Measurements from ENCODE around the gene RALA. TPM values are rescaled to one million over a fixed set of nuclear protein-coding genes. Genes with fewer than 3 reads are reported as not detected.

The RALA gene
- 29.9 and 33.3 TPM in 2 replicates for total RNA-seq

DNA sequence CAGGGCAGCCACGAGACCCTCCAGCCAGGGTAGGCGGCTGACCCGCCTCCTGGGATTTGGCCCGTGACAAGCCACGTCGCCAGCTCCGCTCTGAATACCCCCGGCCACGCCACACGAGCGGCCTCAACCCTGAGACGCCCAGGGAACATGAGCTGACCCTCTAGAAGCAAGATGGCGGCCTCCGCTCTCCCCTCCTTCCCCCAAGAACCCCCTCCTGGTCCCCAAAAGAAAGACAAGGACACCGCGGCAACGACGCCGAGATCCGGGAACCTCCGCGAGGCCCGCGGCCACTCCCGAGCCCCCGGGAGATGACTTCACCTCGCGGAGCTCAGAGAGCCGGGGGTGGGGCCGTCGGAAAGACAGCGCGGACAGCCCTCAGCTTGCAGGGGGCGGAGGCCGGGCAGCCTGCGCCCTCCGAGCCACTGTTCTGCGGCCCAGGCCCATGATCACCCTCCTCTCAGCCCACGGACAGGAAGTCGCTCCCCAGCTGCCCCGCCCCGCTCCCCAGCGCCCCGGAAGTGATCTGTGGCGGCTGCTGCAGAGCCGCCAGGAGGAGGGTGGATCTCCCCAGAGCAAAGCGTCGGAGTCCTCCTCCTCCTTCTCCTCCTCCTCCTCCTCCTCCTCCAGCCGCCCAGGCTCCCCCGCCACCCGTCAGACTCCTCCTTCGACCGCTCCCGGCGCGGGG is at the start of gene RALA:
Gene RALA, plus strand, starts transcription at position 526 of the 685 bp plus-strand sequence. CDS start 63,096 bp downstream, outside the sequence.

Other genes starting within 250 kb of the RALA start
- gene YAE1, start 57.2 kb upstream of the RALA start, total RNA-seq: 25.6 and 32.7 TPM in 2 replicates